ENCODE measurements around the gene MED31. TPM values are rescaled to one million over a fixed set of nuclear protein-coding genes. Genes with fewer than 3 reads are reported as not detected.

The MED31 gene
- total RNA-seq (2022; extraction: Qiagen RNA extraction; ENCODE audit: low read depth), result 20.9 to 33.1 TPM (median 31.0 TPM) in 5 replicates

DNA sequence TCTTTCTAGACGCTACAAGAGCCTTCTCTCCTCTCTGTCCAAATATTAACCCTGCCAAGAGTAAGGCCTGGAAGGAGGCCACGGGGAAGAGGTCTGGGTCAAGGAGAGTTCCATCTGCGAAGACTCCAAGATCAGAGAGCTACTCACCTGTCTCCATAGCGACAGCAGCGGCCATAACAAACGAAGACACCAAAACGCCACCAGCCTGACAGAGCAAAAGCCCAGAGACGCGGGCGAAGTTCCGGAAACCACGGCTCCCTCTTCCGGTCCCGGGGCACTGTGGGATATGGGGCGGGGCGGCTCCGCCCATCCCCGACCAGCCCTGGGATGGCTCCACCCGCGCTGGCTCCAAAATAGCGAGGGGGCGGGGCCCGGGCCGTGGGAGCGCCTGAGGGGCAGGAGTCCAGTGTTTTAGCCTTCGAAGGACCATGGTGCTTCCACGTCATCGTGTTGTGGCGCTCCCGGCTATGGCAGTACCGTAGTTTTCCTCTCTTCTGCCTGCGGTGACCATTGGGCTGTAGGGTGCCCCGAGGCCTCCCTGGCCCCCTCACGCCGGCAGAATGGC is at the start of gene MED31, which contains the start of gene C17orf100:
MED31 (minus strand) TSS at position 252 of the 565 bp plus-strand sequence; CDS start at position 175, 77 bp downstream.
C17orf100 (plus strand) TSS at position 409 of the 565 bp plus-strand sequence; CDS start at position 561, 152 bp downstream.

DNA sequence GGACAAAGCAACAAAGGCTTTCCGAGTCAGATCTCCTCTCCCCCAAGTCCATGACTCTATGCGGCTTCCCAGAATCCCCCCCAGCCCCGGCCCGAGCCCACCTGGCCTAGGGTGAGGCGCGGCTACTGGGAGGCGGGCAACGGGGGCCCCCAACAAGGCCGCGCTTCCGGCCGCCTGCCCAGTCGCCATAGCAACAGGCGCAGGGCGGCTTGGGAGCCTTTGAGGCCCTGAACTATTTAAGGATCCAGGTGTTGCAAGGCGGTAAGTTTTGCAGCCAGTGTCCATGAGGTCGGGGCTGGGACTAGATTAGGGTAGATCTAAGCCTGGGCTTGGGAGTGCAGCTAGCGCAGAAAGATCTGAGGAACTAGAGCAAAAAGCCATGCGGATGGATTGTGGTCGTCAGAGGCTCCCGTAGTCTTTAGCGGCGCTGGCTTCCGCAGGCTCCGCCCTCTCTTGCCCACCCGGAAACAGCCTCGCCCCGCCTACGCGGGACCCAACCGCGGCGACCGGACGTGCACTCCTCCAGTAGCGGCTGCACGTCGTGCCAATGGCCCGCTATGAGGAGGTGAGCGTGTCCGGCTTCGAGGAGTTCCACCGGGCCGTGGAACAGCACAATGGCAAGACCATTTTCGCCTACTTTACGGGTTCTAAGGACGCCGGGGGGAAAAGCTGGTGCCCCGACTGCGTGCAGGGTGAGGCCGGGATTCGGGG is 10.7 kb downstream of the MED31 start, which contains the start of the genes KIAA0753 and TXNDC17:
KIAA0753 (minus strand) TSS at position 176 of the 711 bp plus-strand sequence. CDS start 5,608 bp downstream, outside the sequence.
TXNDC17 (plus strand) TSS at position 525 of the 711 bp plus-strand sequence; CDS start at position 548, 23 bp downstream.

Other genes starting within 250 kb of the MED31 start
- gene AIPL1, start 216.5 kb downstream of the MED31 start, total RNA-seq (2022; extraction: Qiagen RNA extraction; ENCODE audit: low read depth), result 0.05 TPM in 1 of 5 replicates, not detected in the others
- 40.3 to 52.0 TPM (median 48.4 TPM) in 5 replicates for gene PIMREG, start 207.2 kb downstream of the MED31 start, total RNA-seq (2022; extraction: Qiagen RNA extraction; ENCODE audit: low read depth)
- gene PITPNM3, start 95.0 kb downstream of the MED31 start, total RNA-seq (2022; extraction: Qiagen RNA extraction; ENCODE audit: low read depth), result 1.8 to 2.5 TPM (median 2.1 TPM) in 5 replicates
- gene KIAA0753, start 10.9 kb downstream of the MED31 start, total RNA-seq (2022; extraction: Qiagen RNA extraction; ENCODE audit: low read depth), result 16.9 to 23.2 TPM (median 18.6 TPM) in 5 replicates
- gene TXNDC17, start 10.5 kb downstream of the MED31 start, total RNA-seq (2022; extraction: Qiagen RNA extraction; ENCODE audit: low read depth), result 388 to 481 TPM (median 445 TPM) in 5 replicates
- 1.8 to 2.9 TPM (median 2.5 TPM) in 5 replicates for gene C17orf100, start 157 bp upstream of the MED31 start, total RNA-seq (2022; extraction: Qiagen RNA extraction; ENCODE audit: low read depth)
- gene SLC13A5, start 61.8 kb upstream of the MED31 start, total RNA-seq (2022; extraction: Qiagen RNA extraction; ENCODE audit: low read depth), result 0.20 to 0.30 TPM (median 0.25 TPM) in 4 of 5 replicates, not detected in the other
- not detected in 5 replicates for gene XAF1, start 104.4 kb upstream of the MED31 start, total RNA-seq (2022; extraction: Qiagen RNA extraction; ENCODE audit: low read depth)
- not detected in 5 replicates for gene FBXO39, start 124.6 kb upstream of the MED31 start, total RNA-seq (2022; extraction: Qiagen RNA extraction; ENCODE audit: low read depth)
- gene TEKT1, start 180.1 kb upstream of the MED31 start, total RNA-seq (2022; extraction: Qiagen RNA extraction; ENCODE audit: low read depth), result 0.03 to 0.05 TPM in 2 of 5 replicates, not detected in the others